H9 (cell line): ENCODE results near the gene DLGAP4. TPM values are rescaled to one million over a fixed set of nuclear protein-coding genes. Genes with fewer than 3 reads are reported as not detected.

Experiments
- DNase-seq: peaks from one replicate; pipeline ENCODE4 v3.0.0-alpha.2; 2017
- H2AFZ ChIP-seq: one replicate; pipeline ENCODE4 v1.6.1; 2013; ENCODE audit warnings: mild to moderate bottlenecking, low read length, control low read depth, moderate library complexity
- H2AK5ac ChIP-seq: 2 replicates; pipeline ENCODE4 v1.6.1; 2013; ENCODE audit warnings: low read length, control low read depth, mixed read lengths; ENCODE audit not compliant: insufficient read length
- H2BK120ac ChIP-seq: one replicate; pipeline ENCODE4 v1.6.1; 2013; ENCODE audit warnings: low read depth, mild to moderate bottlenecking, low read length, control low read depth, inconsistent platforms; ENCODE audit not compliant: poor library complexity, severe bottlenecking
- H2BK12ac ChIP-seq: 2 replicates; pipeline ENCODE4 v1.6.1; 2013; ENCODE audit warnings: low read length, control low read depth, mixed read lengths, low read depth; ENCODE audit not compliant: insufficient read length
- H2BK15ac ChIP-seq: 2 replicates; pipeline ENCODE4 v1.6.1; 2013; ENCODE audit warnings: low read depth, low read length, control low read depth
- H2BK20ac ChIP-seq: one replicate; pipeline ENCODE4 v1.6.1; 2013; ENCODE audit warnings: low read depth, mild to moderate bottlenecking, low read length, control low read depth, inconsistent platforms; ENCODE audit not compliant: poor library complexity, severe bottlenecking
- H2BK5ac ChIP-seq: 2 replicates; pipeline ENCODE4 v1.6.1; 2013; ENCODE audit warnings: low read length, control low read depth, mixed read lengths; ENCODE audit not compliant: insufficient read length
- H3K14ac ChIP-seq: 2 replicates; pipeline ENCODE4 v1.6.1; 2013; ENCODE audit warnings: low read length, control low read depth; ENCODE audit not compliant: insufficient read depth
- H3K18ac ChIP-seq: 2 replicates; pipeline ENCODE4 v1.6.1; 2013; ENCODE audit warnings: low read depth, mild to moderate bottlenecking, mixed read lengths, low read length, control low read depth; ENCODE audit not compliant: insufficient read length
- H3K23ac ChIP-seq: 2 replicates; pipeline ENCODE4 v1.6.1; 2013; ENCODE audit warnings: low read length, control low read depth, mixed read lengths, low read depth; ENCODE audit not compliant: insufficient read length
- H3K23me2 ChIP-seq: 2 replicates; pipeline ENCODE4 v1.6.1; 2013; ENCODE audit warnings: low read depth, mild to moderate bottlenecking, mixed read lengths, low read length, control low read depth; ENCODE audit not compliant: insufficient read length, poor library complexity, severe bottlenecking
- H3K27ac ChIP-seq: 2 replicates; pipeline ENCODE4 v1.5.1; 2013; ENCODE audit warnings: low read length, control low read depth, mixed read lengths, low read depth; ENCODE audit not compliant: insufficient read length
- H3K27me3 ChIP-seq: 2 replicates; pipeline ENCODE4 v1.6.1; 2013; ENCODE audit warnings: low read length, control low read depth, inconsistent platforms; ENCODE audit not compliant: insufficient read depth
- H3K4ac ChIP-seq: 2 replicates; pipeline ENCODE4 v1.6.1; 2013; ENCODE audit warnings: low read depth, mild to moderate bottlenecking, control low read depth, inconsistent platforms, low read length, moderate library complexity
- H3K4me1 ChIP-seq: 2 replicates; pipeline ENCODE4 v1.6.1; 2013; ENCODE audit warnings: low read length, control low read depth, inconsistent platforms; ENCODE audit not compliant: insufficient read depth
- H3K4me2 ChIP-seq: 2 replicates; pipeline ENCODE4 v1.6.1; 2013; ENCODE audit warnings: low read length, control low read depth, mixed read lengths; ENCODE audit not compliant: insufficient read length, insufficient read depth
- H3K56ac ChIP-seq: 2 replicates; pipeline ENCODE4 v1.6.1; 2013; ENCODE audit warnings: low read depth, mild to moderate bottlenecking, mixed read lengths, low read length, control low read depth; ENCODE audit not compliant: insufficient read length
- H3K79me1 ChIP-seq: 2 replicates; pipeline ENCODE4 v1.6.1; 2013; ENCODE audit warnings: low read depth, mild to moderate bottlenecking, moderate library complexity, low read length, control low read depth, inconsistent platforms; ENCODE audit not compliant: insufficient read depth, poor library complexity, severe bottlenecking
- H3K79me2 ChIP-seq: 2 replicates; pipeline ENCODE4 v1.6.1; 2013; ENCODE audit warnings: low read length, control low read depth, inconsistent platforms; ENCODE audit not compliant: insufficient read depth
- H3K9ac ChIP-seq: 2 replicates; pipeline ENCODE4 v1.6.1; 2013; ENCODE audit warnings: low read length, control low read depth, mixed read lengths; ENCODE audit not compliant: insufficient read length; ENCODE audit errors: extremely low read depth
- H3K9me3 ChIP-seq: one replicate; pipeline ENCODE4 v1.6.1; 2013; ENCODE audit warnings: low read depth, low read length, inconsistent platforms; ENCODE audit not compliant: control insufficient read depth
- H3T11ph ChIP-seq: one replicate; pipeline ENCODE4 v1.6.1; 2013; ENCODE audit warnings: mild to moderate bottlenecking, low read length, control low read depth, inconsistent platforms
- H4K20me1 ChIP-seq: one replicate; pipeline ENCODE4 v1.6.1; 2013; ENCODE audit not compliant: control insufficient read depth, insufficient read length, insufficient read depth
- H4K5ac ChIP-seq: 2 replicates; pipeline ENCODE4 v1.6.1; 2013; ENCODE audit warnings: low read depth, mild to moderate bottlenecking, mixed read lengths, low read length, control low read depth; ENCODE audit not compliant: insufficient read length
- H4K8ac ChIP-seq: replicated peaks from 2 replicates; pipeline ENCODE4 v1.6.1; 2013; ENCODE audit warnings: low read length, control low read depth, mixed read lengths, low read depth; ENCODE audit not compliant: insufficient read length
- H4K91ac ChIP-seq: 2 replicates; pipeline ENCODE4 v1.6.1; 2013; ENCODE audit warnings: low read depth, mild to moderate bottlenecking, moderate library complexity, mixed read lengths, low read length, control low read depth; ENCODE audit not compliant: insufficient read length
- H3K27ac Mint-ChIP-seq, 3 experiments: 2 replicates in 2 of 3; 3 replicates in 1 of 3; pipeline ENCODE4 v1.8.0; 2020 to 2021; ENCODE audit warnings: mixed read lengths in 3 of 3, mild to moderate bottlenecking in 1 of 3, moderate library complexity in 1 of 3
- H3K27me3 Mint-ChIP-seq: 2 replicates; pipeline ENCODE4 v1.8.0; 2021; ENCODE audit warnings: low read depth, mild to moderate bottlenecking, moderate library complexity, mixed read lengths
- H3K36me3 Mint-ChIP-seq, 3 experiments: 2 replicates in 2 of 3; 3 replicates in 1 of 3; pipeline ENCODE4 v1.8.0; 2020 to 2021; ENCODE audit warnings: low read depth in 3 of 3, mixed read lengths in 3 of 3; ENCODE audit not compliant: insufficient read depth in 1 of 3
- H3K4me1 Mint-ChIP-seq, 2 experiments: 2 replicates each; pipeline ENCODE4 v1.8.0; 2020; ENCODE audit warnings: mixed read lengths in 2 of 2
- H3K4me3 Mint-ChIP-seq, 2 experiments: 2 replicates in 1 of 2; 3 replicates in 1 of 2; pipeline ENCODE4 v1.8.0; 2020 to 2021; ENCODE audit warnings: mild to moderate bottlenecking in 2 of 2, mixed read lengths in 2 of 2, moderate library complexity in 1 of 2
- H3K9me3 Mint-ChIP-seq, 2 experiments: 2 replicates in 1 of 2; 3 replicates in 1 of 2; pipeline ENCODE4 v1.8.0; 2020; ENCODE audit warnings: mild to moderate bottlenecking in 2 of 2, mixed read lengths in 2 of 2, moderate library complexity in 1 of 2
- WGBS: extraction: QIAGEN DNeasy Blood & Tissue Kit; methylation state at CpG from one replicate; pipeline ENCODE4 v1.1.7; 2013; ENCODE audit warnings: missing lambda C conversion rate, low lambda C conversion rate, mixed read lengths; ENCODE audit not compliant: insufficient read length; ENCODE audit errors: extremely low coverage; 5-methylcytosine and 5-hydroxymethylcytosine counted together
- total RNA-seq: library from RNA; stranded (reverse); gene quantifications from 2 replicates; pipeline ENCODE4 v1.2.1, GENCODE V29; 2021
- TF ChIP-seq, protein P1 (sequence below): fragments of 200-600 bp; sonication (generic); conservative IDR thresholded peaks from 3 replicates; pipeline ENCODE4 v1.8.0; 2021; ENCODE audit warnings: antibody characterized with exemption, mild to moderate bottlenecking

The DLGAP4 gene
- total RNA-seq, 1 experiment from 2014 or later = 48.0 TPM

DNA sequence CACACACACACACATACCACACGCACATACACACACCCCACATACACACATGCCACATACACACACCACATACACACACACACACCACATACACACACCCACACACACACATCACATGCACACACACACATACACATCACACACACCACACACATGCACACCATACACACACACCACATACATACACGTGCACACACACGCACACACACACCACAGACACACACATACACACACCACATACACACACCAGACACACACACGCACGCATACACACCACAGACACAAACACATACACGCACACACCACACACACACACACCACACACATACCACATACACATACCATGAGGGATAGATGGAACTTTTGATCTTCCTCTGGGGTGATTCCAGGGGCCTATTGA, 90.2 kb downstream of the DLGAP4 start:
- Mint-ChIP-seq H3K27me3 (no peaks in the 10 kb centered on the region; the same call in 1 of the 2 replicates), H3K36me3 (0 out of 7 replicates have a peak, but pooled peaks cover 0 to 1% (median 0%) of the 10 kb centered on the region in 3 experiments), H3K4me1 (peaks cover 16 to 19% of the 10 kb centered on the region in 2 experiments), H3K9me3 (peaks cover 0 to 3% of the 10 kb centered on the region in 2 experiments; a peak in 1 of 5 replicates), H3K27ac (no peak overlapping the region; a peak in 1 of 7 replicates), H3K4me3 (no peak overlapping the region; a peak in 1 of 5 replicates)
- H2BK120ac ChIP-seq = no peak overlapping the region
- H3K9ac ChIP-seq = no peak overlapping the region
- H3K18ac ChIP-seq = no peak overlapping the region
- H2AFZ ChIP-seq = no peak overlapping the region
- H3K79me1 ChIP-seq = no peaks in the 10 kb centered on the region
- WGBS = no CpG with 5 or more reads among the region's 6 CpGs
- H4K5ac ChIP-seq = no peak overlapping the region
- DNase-seq = no peak
- no peak overlapping the region for H3K23ac ChIP-seq
- H3K23me2 ChIP-seq = no peaks in the 10 kb centered on the region
- no peaks in the 10 kb centered on the region for H3K9me3 ChIP-seq
- no peaks in the 10 kb centered on the region for H4K20me1 ChIP-seq
- H3K27me3 ChIP-seq = no peaks in the 10 kb centered on the region
- H3T11ph ChIP-seq = no peak overlapping the region
- no peak overlapping the region for H2BK5ac ChIP-seq
- no peak overlapping the region for H3K4ac ChIP-seq
- no peak overlapping the region for H3K27ac ChIP-seq
- H4K8ac ChIP-seq = no peak overlapping the region
- no peak overlapping the region for H4K91ac ChIP-seq
- H3K14ac ChIP-seq = no peak overlapping the region
- TF ChIP-seq, protein P1, sequence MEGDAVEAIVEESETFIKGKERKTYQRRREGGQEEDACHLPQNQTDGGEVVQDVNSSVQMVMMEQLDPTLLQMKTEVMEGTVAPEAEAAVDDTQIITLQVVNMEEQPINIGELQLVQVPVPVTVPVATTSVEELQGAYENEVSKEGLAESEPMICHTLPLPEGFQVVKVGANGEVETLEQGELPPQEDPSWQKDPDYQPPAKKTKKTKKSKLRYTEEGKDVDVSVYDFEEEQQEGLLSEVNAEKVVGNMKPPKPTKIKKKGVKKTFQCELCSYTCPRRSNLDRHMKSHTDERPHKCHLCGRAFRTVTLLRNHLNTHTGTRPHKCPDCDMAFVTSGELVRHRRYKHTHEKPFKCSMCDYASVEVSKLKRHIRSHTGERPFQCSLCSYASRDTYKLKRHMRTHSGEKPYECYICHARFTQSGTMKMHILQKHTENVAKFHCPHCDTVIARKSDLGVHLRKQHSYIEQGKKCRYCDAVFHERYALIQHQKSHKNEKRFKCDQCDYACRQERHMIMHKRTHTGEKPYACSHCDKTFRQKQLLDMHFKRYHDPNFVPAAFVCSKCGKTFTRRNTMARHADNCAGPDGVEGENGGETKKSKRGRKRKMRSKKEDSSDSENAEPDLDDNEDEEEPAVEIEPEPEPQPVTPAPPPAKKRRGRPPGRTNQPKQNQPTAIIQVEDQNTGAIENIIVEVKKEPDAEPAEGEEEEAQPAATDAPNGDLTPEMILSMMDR = no peak
- H2AK5ac ChIP-seq = no peak overlapping the region
- H2BK12ac ChIP-seq = no peak overlapping the region
- H3K79me2 ChIP-seq = no peaks in the 10 kb centered on the region
- no peak overlapping the region for H3K4me2 ChIP-seq
- no peak overlapping the region for H2BK15ac ChIP-seq
- H2BK20ac ChIP-seq = no peak overlapping the region
- H3K56ac ChIP-seq = no peak overlapping the region
- H3K4me1 ChIP-seq = peaks cover under 1% of the 10 kb centered on the region; the same call in 1 of the 2 replicates
